NOMO-1 treated with DMSO at 0.1 percent for 48 hours (cell line): ENCODE data around the gene PITPNC1.
A peak's percentile ranks its signal among the peaks of the same experiment; 100 is the strongest.
"Not testable (repeated sequence)": the region's sequence is repeated elsewhere in the genome, so short reads cannot be mapped to it uniquely, and the experiment has no call there.

ENCODE experiments used
- DNase-seq: peaks from one replicate; lab custom pipeline; 2025; ENCODE audit not compliant: unreplicated experiment; lab: John Stamatoyannopoulos, UW

The PITPNC1 gene

DNA sequence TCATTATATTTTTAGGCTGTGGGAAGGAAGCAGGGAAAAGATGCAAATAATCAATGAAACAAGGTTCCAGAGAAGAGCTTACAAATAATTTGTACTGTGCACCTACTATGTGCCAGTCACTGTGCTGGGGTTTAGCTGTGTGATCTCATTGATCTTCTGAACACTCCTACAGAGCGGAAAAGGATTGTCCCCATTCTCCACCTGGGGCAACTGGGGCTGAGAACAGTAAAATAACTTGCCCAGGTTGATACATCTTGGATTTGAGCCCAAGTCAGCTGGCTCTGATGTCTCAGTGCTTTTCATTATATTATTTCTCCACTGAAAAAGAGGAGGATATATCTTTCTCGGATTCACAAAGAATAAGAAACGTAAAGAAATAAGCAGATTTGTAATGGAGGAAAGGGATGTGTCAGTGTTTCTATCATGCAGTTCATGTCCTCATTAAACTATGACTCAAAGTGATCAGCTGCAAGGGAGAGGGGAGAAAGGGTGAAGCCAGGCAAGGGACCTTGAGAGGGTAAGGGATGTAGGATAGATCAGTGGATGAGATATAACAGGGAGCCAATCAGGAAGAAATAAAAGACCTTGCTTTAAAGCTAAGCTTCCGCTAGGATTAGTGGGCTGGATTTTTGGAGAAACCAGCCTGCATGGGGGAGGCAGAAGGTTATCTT, 197.0 kb downstream of the PITPNC1 start:
- no peak for DNase-seq

DNA sequence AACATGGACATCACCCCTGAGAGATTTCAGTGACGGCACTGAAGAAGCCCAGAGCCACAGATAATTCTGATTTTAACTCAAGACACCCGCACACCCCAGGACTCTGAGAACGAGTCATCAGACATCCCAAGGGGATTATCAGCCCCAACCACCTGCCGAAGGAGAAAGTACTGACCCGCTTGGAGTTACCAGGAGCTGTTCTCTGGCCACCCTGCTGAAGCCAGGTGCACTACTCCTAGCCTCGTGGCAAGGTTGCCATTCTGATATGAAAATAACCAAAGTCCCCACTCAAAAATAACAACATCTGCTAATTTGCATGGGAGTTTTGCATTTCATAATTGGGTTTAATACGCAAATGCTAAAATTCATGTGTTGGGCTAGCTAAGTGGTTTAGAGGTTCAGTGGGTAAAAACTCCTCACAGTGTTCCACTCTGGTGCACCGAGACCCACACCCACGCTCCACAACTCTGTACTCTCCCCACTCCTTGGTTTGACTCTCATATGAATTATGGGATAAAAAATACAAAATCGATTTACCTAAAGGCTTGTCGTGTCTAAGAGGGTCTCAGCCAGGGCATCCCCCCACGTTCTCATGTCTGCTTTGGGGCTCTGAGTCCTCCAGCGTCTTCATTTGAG, 197.7 kb downstream of the PITPNC1 start:
- no peak for DNase-seq

GRCh38 chr17:67575325-67575724, 198.2 kb downstream of the PITPNC1 start:
- no peak for DNase-seq

- no peak for DNase-seq
These were observed 199.5 kb downstream of the PITPNC1 start for GRCh38 chr17:67576471-67577115.

GRCh38 chr17:67577429-67578141, 200.5 kb downstream of the PITPNC1 start:
- no peak for DNase-seq

DNA sequence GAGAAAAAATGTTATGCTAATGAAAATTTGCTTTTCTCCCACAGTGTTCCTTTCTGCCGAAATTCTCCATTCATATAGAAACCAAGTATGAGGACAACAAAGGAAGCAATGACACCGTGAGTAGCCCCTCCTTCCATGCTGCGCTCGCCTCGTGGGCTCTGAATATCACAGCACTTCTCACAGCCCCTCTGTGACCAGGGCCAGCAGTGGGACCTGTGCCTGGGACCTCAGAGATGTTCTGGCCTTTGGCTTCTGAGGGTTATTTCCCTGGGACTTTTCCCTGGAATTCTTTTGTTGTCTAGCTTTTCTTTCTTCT, 201.0 kb downstream of the PITPNC1 start:
- no peak for DNase-seq

- DNase-seq, result not testable (repeated sequence)
These were observed 201.8 kb downstream of the PITPNC1 start for GRCh38 chr17:67578679-67579405.

DNA sequence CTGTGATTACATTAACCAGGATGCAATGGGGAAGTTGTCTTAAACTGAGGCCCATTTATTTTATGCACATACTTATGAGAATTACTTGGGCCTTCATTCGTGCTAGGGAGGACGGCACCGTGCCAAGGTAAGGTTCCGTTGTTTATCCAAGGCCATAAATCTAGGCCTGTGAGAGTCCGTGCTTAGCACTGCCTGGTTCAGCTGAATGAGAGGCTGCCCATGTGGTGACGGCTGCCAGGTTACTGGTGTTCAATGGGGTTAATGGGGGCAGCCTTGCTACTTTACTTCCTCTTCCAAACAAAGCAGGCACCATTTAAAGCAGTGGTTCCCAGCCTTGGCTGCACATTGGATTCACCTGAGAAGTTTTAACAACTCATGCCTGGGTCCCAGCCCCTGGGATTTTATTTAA, 205.6 kb downstream of the PITPNC1 start:
- DNase-seq, result no peak

GRCh38 chr17:67585077-67585602, 208.1 kb downstream of the PITPNC1 start:
- no peak for DNase-seq

GRCh38 chr17:67588326-67588725, 211.2 kb downstream of the PITPNC1 start:
- no peak for DNase-seq

DNA sequence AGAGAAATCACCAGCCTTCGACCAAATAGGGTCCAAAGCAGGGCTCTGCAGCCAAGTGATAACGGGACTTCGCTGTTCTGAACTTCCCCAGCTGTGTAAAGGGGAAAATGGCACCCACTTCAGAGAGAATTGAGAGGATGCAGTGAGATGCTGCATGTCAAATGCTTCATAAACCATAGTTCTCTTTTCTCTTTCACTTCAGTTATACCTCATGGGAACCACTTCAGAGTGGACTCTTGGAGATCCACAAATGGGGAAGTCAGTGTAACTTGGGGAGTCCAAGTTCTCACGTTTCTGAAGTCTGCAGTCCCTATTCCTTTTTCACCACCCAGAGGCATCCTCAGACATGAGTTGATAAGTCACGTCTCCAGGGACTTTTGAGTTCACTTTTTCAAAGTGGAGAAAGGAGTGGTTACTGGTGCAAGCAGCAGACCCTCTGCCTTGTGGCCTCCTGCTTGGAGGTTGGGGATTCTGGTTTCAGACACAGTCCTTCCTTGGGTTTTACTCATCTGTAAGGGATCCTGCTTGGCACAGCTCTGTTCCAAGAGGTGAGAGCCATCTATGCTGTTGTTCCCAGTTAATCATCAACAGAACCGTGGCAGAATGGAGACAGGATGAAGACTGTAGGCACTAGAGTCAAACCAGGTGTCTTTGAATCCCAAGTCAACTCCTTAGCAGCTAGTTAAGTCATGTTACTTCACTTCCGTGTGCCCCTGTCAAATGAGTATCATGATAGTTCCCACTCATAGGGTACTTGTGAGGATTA, 217.2 kb downstream of the PITPNC1 start:
- peak; percentile 26 for DNase-seq

DNA sequence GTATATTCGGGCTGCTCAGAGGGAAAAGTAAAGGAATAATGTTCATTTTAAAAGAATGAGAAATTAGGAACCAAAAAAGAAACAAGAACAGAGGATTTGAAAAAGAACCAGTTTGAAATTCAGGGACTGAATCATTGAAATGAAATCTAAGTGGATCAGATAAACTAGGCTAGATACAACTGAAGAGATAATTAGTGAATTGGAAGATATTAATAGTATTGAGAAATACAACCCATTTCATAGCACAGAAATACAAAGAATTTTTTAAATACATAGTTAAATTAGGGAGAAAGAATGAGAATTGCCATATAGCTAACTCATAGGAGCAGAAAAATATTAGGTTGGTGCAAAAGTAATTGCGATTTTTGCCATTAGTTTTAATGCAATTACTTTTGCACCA, 223.3 kb downstream of the PITPNC1 start:
- no peak for DNase-seq

DNA sequence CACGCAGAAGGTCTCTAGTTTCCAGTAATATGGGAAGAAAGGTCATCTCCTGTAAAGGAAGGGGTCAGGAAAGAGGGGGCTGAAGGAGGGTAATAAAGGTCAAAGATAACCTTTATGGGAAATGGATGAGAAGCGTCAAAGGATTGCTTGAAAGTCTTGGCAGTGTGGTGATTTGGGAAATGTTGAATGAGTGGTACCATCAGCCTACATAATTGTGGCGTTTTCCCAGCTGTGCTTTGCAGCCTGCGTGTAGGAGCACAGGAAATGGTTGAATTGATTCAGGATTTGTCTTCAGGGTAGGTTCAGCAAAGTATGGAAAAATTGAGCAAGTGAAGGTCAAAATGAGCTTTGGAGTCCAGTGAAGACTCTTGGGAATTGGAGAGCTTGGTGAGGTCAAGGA, 224.8 kb downstream of the PITPNC1 start:
- DNase-seq, result no peak

DNA sequence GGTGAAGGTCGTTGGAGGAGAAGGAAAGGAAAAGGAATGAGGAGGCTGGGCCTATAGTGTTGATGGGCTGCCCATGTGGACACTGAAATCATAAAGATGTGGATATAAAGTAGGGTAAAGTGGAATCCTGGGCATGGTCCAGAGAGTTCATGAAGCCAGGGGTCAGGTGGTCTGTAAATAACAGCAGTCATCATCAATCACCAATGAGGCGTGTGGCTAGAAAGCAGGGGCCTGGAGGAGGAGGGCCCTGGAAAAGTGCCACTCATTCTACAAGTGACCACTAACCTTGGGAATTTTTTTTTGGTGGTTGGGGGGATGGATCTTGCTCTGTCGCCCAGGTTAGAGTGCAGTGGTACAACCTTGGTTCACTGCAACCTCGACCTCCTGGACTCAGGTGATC, 225.4 kb downstream of the PITPNC1 start:
- no peak for DNase-seq

GRCh38 chr17:67602974-67603373, 225.9 kb downstream of the PITPNC1 start:
- DNase-seq, result peak; percentile 12

DNA sequence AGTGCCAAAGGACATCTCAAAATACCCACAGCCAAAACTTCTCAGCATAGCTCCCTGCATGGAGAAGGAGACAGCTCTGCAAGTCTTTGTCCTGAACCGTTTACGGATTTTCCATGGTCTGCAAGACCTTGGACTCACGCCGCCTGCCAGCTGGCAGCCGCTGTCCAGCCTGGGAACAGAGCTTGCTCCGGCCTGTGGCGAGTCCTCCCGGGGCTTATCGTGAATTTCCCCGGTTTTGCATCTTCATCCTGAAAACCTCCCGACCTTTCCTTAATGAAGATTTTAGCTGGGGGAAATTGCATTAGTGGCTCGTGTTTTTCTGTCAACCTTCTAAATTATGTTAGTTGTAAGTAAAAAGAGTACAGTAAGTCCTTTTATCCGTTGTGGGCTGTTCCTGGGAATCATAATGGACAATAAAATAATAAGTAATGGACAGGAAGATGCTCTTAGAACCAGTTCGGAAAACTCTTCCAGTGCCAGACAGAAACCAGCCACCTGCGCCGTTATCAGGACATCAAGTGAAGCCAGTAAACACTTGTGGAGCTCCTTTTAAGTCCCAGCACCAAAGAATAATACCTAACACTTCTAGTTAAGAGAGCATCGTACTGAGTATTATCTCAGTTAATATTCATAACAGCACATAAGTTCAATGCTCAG, 228.3 kb downstream of the PITPNC1 start:
- DNase-seq, result no peak

- DNase-seq, result no peak
These were observed 229.4 kb downstream of the PITPNC1 start for GRCh38 chr17:67606471-67606870.

DNA sequence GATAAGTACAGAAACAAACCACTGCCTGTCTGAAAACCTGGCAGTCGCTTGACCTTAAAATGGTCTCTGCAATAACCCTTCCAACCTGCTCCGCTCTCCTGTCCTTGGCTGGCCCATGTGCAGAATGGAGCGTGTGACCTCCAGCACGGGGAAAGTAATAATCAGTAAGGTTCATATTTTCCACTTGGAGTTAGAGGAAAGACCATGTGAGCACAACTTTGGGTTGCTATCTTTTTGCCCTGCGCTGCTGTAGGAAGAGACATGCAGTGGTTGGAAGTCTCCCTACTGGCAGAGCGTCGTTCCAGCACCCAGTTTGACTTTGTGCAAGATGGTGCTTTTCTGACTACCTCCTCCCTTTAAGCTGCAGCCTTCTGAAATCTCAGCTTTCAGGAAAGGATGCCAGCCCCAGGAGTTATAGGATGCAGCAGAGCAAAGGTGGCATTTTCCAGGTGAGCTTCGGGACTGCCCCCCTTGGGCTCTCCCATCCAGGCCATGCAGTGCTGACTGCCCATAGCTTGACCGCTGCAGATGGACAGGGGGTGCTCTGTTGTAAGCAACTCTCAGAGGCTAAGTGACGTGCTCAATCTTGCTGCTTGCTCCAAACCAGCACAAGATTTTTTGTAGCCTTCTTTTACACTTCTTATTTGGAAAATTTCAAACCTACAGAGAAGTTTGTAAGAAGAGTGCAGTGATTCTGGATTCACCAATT, 230.0 kb downstream of the PITPNC1 start:
- DNase-seq, result no peak

DNA sequence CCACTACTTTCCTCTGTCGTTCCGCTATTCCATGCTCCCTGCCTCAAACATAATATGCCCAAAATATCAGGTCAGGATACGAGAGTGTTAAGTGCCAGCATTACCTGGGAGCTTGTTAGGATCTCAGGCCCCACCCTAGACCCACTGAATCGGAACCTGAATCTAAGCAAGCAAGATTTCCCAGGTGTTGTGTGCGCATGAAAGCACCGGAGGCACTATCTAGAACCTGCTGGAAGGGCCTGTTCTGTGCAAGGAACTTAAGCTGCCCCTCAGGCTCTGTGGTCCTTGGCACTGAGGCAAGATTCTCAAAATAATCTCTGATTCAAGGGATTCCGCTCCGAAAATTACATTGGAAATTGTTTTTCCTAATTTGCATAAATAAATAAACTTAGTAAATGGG, 233.0 kb downstream of the PITPNC1 start:
- DNase-seq, result no peak
